GM18867 (cell line): ENCODE data around the gene CCDC136.

Source experiments
- ATAC-seq: cut with Tn5 transposase; IDR thresholded peaks from one replicate; pipeline ENCODE4 v1.9.1; 2021; ENCODE audit warnings: mild to moderate bottlenecking, moderate library complexity; ENCODE audit not compliant: unreplicated experiment

Gene CCDC136

GRCh38 chr7:128842674-128843641 is 51.2 kb downstream of the CCDC136 start:
- no peak for ATAC-seq

- ATAC-seq = no peak
Measured at GRCh38 chr7:128843938-128844621, 52.3 kb downstream of the CCDC136 start.

DNA sequence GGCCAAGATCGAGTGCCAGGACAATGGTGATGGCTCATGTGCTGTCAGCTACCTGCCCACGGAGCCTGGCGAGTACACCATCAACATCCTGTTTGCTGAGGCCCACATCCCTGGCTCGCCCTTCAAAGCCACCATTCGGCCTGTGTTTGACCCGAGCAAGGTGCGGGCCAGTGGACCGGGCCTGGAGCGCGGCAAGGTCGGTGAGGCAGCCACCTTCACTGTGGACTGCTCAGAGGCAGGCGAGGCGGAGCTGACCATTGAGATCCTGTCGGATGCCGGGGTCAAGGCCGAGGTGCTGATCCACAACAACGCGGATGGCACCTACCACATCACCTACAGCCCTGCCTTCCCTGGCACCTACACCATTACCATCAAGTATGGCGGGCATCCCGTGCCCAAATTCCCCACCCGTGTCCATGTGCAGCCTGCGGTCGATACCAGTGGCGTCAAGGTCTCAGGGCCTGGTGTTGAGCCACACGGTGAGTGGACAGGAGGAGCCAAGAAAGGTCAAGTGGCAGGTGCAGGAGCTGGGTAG is 53.1 kb downstream of the CCDC136 start:
- ATAC-seq = no peak

DNA sequence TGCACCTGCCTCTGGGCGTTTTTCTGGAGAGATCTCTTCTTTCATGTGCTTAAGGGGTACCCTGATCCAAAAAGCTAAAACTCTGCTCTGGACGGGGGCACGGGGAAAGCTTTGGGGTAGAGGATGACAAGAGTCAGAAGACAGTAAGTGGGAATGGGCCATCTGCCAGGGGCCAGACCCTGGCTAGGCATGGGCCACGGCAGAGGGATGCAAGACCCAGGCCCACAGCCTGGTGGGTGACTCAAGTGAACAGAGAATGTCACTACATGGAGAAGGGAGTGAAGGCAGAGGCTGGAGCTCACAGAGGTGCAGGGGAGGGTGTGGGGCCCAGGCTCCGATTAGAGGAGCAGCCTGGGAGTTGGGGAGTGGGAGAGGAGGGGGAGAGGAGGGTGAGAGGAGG is 53.7 kb downstream of the CCDC136 start:
- ATAC-seq = no peak

DNA sequence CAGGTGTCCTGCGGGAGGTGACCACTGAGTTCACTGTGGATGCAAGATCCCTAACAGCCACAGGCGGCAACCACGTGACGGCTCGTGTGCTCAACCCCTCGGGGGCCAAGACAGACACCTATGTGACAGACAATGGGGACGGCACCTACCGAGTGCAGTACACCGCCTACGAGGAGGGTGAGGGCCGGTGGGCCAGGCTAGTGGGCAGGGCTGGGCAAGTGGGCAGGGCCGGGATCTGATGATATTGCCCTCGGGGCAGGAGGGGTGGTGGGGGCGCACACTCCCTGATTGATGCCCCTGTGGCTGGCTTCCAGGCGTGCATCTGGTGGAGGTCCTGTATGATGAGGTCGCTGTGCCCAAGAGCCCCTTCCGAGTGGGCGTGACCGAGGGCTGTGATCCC is 54.2 kb downstream of the CCDC136 start:
- ATAC-seq = no peak

DNA sequence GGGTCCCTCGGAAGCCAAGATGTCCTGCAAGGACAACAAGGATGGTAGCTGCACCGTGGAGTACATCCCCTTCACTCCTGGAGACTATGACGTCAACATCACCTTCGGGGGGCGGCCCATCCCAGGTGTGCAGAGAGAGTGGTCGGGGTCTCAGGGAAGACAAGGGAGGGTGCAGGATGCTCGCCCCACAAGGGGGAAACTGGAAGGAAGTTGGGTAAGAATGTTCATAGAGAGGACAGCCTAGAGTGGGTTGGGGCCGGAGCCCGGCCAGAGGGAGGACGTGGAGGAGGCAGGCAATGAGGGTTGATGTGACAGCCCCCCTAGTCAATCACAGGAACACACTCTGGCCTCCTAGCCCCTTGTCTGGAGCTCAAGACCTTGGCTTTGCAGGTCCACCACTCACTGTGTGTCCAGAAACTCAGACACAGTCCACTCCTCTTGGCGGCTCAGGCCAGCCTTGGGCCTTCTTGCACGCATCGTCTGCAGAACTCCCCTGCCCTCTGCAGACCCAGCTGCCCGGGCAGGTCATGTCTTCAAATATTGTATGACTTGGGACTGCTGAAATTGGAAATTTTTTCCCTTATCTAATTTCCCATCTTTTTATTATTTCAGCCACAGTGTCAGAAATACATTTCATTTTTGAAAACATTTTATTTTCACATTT is 55.1 kb downstream of the CCDC136 start:
- no peak for ATAC-seq

- ATAC-seq = no peak
Measured at GRCh38 chr7:128847721-128848211, 56.0 kb downstream of the CCDC136 start.

DNA sequence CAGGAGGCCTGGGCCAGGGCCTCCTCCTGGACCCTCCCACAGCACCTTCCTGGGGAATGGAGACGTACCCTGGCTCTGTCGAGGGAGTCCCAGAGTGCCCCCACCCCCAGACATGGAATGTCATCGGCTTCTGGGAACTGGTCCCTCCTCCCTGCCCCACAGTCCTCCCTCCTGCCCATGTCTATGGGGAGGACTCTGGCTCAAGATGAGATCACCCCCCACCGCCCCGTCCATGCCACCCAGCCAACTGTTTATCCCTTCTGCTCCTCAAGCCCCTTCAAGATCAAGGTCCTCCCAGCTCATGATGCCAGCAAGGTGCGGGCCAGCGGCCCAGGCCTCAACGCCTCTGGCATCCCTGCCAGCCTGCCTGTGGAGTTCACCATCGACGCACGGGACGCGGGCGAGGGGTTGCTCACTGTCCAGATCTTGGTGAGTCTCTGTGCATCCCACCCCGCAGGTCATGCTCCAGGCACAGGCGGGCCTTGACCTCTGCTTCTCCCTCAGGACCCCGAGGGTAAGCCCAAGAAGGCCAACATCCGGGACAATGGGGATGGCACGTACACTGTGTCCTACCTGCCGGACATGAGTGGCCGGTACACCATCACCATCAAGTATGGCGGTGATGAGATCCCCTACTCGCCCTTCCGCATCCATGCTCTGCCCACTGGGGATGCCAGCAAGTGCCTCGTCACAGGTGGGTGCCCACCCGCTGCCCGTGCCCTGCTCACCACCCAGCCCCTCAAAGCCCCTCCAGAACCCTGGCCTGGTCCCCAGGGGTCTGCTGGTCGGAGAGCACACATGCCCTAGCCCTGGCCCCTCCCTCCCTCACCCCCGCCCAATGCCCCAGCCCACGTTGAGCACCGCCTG is 56.8 kb downstream of the CCDC136 start:
- ATAC-seq = no peak

DNA sequence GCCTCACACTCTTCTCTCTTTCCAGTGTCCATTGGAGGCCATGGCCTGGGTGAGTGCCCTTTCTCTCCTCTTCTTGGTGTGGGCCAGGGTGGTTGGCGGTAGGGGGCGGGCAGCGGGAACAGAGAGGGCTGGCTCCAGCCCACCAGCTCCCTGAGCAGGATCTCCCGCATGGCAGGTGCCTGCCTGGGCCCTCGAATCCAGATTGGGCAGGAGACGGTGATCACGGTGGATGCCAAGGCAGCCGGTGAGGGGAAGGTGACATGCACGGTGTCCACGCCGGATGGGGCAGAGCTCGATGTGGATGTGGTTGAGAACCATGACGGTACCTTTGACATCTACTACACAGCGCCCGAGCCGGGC is 57.4 kb downstream of the CCDC136 start:
- no peak for ATAC-seq

DNA sequence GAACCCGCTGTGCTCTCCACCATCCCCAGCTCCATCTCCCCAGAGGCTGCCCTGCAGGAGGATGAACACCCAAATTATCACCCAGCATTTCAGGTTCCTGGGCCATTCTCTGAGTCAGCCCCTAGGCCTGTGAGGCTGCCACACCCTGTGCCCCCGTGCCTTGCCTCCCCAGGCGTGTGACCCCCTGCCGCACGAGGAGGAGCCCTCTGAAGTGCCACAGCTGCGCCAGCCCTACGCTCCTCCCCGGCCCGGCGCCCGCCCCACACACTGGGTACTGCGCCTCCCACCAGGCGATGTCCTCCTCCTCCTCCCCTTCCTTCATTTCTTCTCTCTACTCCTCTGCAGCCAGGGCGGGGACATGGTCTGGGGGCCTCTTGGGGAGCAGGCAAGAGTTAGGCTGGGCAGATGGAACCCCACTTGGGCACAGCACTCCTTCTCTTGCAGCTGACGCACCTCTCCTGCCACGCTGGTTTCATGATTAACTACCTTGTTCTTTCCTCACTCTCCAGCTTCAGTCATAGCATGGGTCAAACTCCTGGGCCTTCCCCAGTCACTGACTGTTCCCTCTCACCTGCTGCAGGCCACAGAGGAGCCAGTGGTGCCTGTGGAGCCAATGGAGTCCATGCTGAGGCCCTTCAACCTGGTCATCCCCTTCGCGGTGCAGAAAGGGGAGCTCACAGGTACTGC is 58.2 kb downstream of the CCDC136 start:
- no peak for ATAC-seq

DNA sequence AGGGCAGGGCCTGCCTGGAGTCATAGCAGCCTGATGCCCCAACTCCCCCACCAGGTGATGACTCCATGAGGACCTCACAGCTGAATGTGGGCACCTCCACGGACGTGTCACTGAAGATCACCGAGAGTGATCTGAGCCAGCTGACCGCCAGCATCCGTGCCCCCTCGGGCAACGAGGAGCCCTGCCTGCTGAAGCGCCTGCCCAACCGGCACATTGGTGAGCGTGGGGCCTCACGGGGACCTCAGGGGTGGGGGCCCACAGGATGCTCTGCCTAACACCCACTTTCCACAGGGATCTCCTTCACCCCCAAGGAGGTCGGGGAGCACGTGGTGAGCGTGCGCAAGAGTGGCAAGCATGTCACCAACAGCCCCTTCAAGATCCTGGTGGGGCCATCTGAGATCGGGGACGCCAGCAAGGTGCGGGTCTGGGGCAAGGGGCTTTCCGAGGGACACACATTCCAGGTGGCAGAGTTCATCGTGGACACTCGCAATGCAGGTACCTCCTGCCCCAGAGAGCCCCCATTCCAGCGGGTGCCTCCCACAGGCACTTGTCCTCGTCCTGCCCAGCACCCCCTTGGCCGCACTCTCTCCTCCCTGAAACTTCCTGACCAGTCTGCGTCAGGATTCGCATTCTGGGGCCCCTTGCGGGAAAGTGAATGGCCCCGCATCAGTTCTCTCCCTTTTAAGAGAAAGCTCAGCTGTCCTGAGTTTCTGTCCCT is 60.9 kb downstream of the CCDC136 start:
- ATAC-seq = no peak

GRCh38 chr7:128853799-128854198 is 62.0 kb downstream of the CCDC136 start:
- no peak for ATAC-seq

- no peak for ATAC-seq
Measured at GRCh38 chr7:128854396-128854795, 62.6 kb downstream of the CCDC136 start.

DNA sequence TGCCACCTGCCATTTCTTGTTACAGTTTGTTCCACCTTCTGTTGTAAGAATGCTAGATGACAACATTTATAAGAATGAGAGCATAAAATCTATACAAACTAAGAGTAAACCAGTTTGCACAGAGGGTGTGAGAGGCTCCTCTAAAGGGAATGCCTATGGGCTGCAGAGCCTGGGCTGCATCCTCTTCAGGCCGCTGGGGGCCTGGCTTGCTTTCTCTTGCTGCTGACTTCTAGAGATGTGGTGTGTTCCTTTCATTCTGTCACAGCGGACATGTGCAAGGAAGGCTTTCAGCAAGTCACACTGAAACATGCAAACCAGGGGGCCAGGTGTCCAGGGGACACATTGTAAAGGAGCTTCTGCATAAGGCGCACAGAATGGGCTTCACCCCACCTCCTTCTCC is 63.8 kb downstream of the CCDC136 start:
- no peak for ATAC-seq

- no peak for ATAC-seq
Measured at GRCh38 chr7:128856001-128856718, 64.4 kb downstream of the CCDC136 start.

GRCh38 chr7:128858380-128859231 is 66.8 kb downstream of the CCDC136 start:
- ATAC-seq = no peak
